Neural cell (in vitro differentiated cells): ENCODE data around the gene LRCOL1. TPM values are rescaled to one million over a fixed set of nuclear protein-coding genes. Genes with fewer than 3 reads are reported as not detected.

Source experiments
- H2AFZ ChIP-seq: fragments of 200-600, 300-800 bp; sonication (generic), shearing (Covaris generic); 2 replicates; pipeline ENCODE4 v1.6.0; 2014; ENCODE audit warnings: low read depth, mild to moderate bottlenecking, antibody characterized with exemption, low read length, moderate library complexity
- H3F3A ChIP-seq: fragments of 200-600 bp; shearing (Covaris generic); 2 replicates; pipeline ENCODE4 v1.6.1; 2016; ENCODE audit warnings: mild to moderate bottlenecking, moderate library complexity, mixed read lengths, antibody characterized with exemption, low read length; ENCODE audit not compliant: insufficient read depth, poor library complexity, severe bottlenecking
- H3K27ac ChIP-seq: fragments of 200-600, 300-800 bp; sonication (generic), shearing (Covaris generic); 2 replicates; pipeline ENCODE4 v1.5.1; 2014; ENCODE audit warnings: mild to moderate bottlenecking, low read length, moderate library complexity
- H3K27me3 ChIP-seq: fragments of 300-800, 200-600 bp; sonication (generic), shearing (Covaris generic); 2 replicates; pipeline ENCODE4 v1.6.0; 2014; ENCODE audit warnings: mild to moderate bottlenecking, low read depth, low read length, moderate library complexity; ENCODE audit not compliant: insufficient read depth
- H3K36me3 ChIP-seq: fragments of 300-800, 200-600 bp; sonication (generic), shearing (Covaris generic); 2 replicates; pipeline ENCODE4 v1.5.1; 2014; ENCODE audit warnings: mild to moderate bottlenecking, antibody characterized with exemption, low read length, moderate library complexity; ENCODE audit not compliant: insufficient read depth
- H3K4me2 ChIP-seq: fragments of 300-800, 200-600 bp; sonication (generic), shearing (Covaris generic); 2 replicates; pipeline ENCODE4 v1.6.0; 2014; ENCODE audit warnings: mild to moderate bottlenecking, low read length
- H3K4me3 ChIP-seq: fragments of 300-800, 200-600 bp; sonication (generic), shearing (Covaris generic); 2 replicates; pipeline ENCODE4 v1.5.1; 2014; ENCODE audit warnings: mild to moderate bottlenecking, low read length, moderate library complexity
- H3K79me2 ChIP-seq: fragments of 200-600 bp; shearing (Covaris generic); replicated peaks from 2 replicates; pipeline ENCODE4 v1.6.0; 2014; ENCODE audit warnings: mild to moderate bottlenecking, low read length, moderate library complexity; ENCODE audit not compliant: insufficient read depth
- H3K9ac ChIP-seq: fragments of 300-800, 200-600 bp; sonication (generic), shearing (Covaris generic); 2 replicates; pipeline ENCODE4 v1.6.1; 2016; ENCODE audit warnings: mild to moderate bottlenecking, low read length, mixed read lengths
- H3K9me2 ChIP-seq: fragments of 200-600 bp; shearing (Covaris generic); 2 replicates; pipeline ENCODE4 v1.6.1; 2016; ENCODE audit warnings: mild to moderate bottlenecking, low read length, mixed read lengths; ENCODE audit not compliant: insufficient read depth
- H3K9me3 ChIP-seq: fragments of 200-600, 300-800 bp; sonication (generic), shearing (Covaris generic); 2 replicates; pipeline ENCODE4 v1.6.1; 2016; ENCODE audit warnings: mild to moderate bottlenecking, mixed run types, low read length, moderate library complexity, mixed read lengths
- H4K20me1 ChIP-seq: fragments of 200-600 bp; shearing (Covaris generic); 2 replicates; pipeline ENCODE4 v1.6.1; 2016; ENCODE audit warnings: mild to moderate bottlenecking, mixed run types; ENCODE audit not compliant: insufficient read depth
- CTCF ChIP-seq: fragments of 450-650 bp; IDR thresholded peaks from 2 replicates; pipeline ENCODE4 v1.5.1; 2014; ENCODE audit warnings: antibody characterized with exemption, mild to moderate bottlenecking, moderate library complexity; ENCODE audit not compliant: poor library complexity, severe bottlenecking
- EP300 ChIP-seq: fragments of 450-650 bp; conservative IDR thresholded peaks from 2 replicates; pipeline ENCODE4 v1.6.1; 2014; ENCODE audit warnings: antibody characterized with exemption, mild to moderate bottlenecking, moderate library complexity; ENCODE audit not compliant: poor library complexity, severe bottlenecking
- EZH2 ChIP-seq: fragments of 200-600, 300-800 bp; shearing (Covaris generic), sonication (generic); IDR thresholded peaks from 2 replicates; pipeline ENCODE4 v1.6.1; 2014; ENCODE audit warnings: antibody characterized with exemption, low read length, borderline replicate concordance, mild to moderate bottlenecking; ENCODE audit not compliant: insufficient read depth, poor library complexity, severe bottlenecking
- MXI1 ChIP-seq: fragments of 450-650 bp; conservative IDR thresholded peaks from 2 replicates; pipeline ENCODE4 v1.6.1; 2014; ENCODE audit warnings: antibody characterized with exemption, mild to moderate bottlenecking; ENCODE audit not compliant: poor library complexity, severe bottlenecking
- POLR2AphosphoS5 ChIP-seq: IDR thresholded peaks from 2 replicates; pipeline ENCODE4 v1.6.1; 2012
- RAD21 ChIP-seq: fragments of 450-650 bp; conservative IDR thresholded peaks from 2 replicates; pipeline ENCODE4 v1.6.1; 2014; ENCODE audit warnings: antibody characterized with exemption, mild to moderate bottlenecking, moderate library complexity
- REST ChIP-seq: IDR thresholded peaks from 2 replicates; pipeline ENCODE4 v1.6.1; 2012; ENCODE audit warnings: borderline replicate concordance
- SMC3 ChIP-seq: fragments of 450-650 bp; conservative IDR thresholded peaks from 2 replicates; pipeline ENCODE4 v1.6.1; 2014; ENCODE audit warnings: antibody characterized with exemption, mild to moderate bottlenecking, moderate library complexity; ENCODE audit not compliant: poor library complexity
- TAF1 ChIP-seq: IDR thresholded peaks from 2 replicates; pipeline ENCODE4 v1.6.1; 2012; ENCODE audit warnings: low read depth
- polyA plus RNA-seq: library from polyadenylated mRNA; depleted of rRNA; stranded (reverse); fragments of >200 nt; gene quantifications from 2 replicates; pipeline ENCODE4 v1.2.3, GENCODE V29; 2014

Gene LRCOL1
- polyA plus RNA-seq, 1 donor from 2014 or later = not detected

- no peak overlapping the region for H3K27ac ChIP-seq
- no peak overlapping the region for H3K4me2 ChIP-seq
- no peak for TF ChIP-seq EP300
- no peak for TF ChIP-seq POLR2AphosphoS5
- TF ChIP-seq MXI1 = no peak
- TF ChIP-seq RAD21 = no peak
- TF ChIP-seq SMC3 = no peak
- no peak for TF ChIP-seq TAF1
- TF ChIP-seq EZH2 = no peak
- TF ChIP-seq REST = no peak
- no peak for TF ChIP-seq CTCF
- H2AFZ ChIP-seq = no peak overlapping the region
- no peaks in the 10 kb centered on the region for H3K36me3 ChIP-seq
- no peak overlapping the region for H3K4me3 ChIP-seq
- no peaks in the 10 kb centered on the region for H4K20me1 ChIP-seq
- H3F3A ChIP-seq = no peaks in the 10 kb centered on the region
- no peaks in the 10 kb centered on the region for H3K79me2 ChIP-seq
- H3K9ac ChIP-seq = no peak overlapping the region
- no peaks in the 10 kb centered on the region for H3K27me3 ChIP-seq
- no peaks in the 10 kb centered on the region for H3K9me3 ChIP-seq
- no peaks in the 10 kb centered on the region for H3K9me2 ChIP-seq
Observed at GRCh38 chr12:132633901-132634300, 23.5 kb upstream of the LRCOL1 start.

GRCh38 chr12:132633398-132633797 lies 23.0 kb upstream of the LRCOL1 start:
- H3K27ac ChIP-seq = no peak overlapping the region
- H4K20me1 ChIP-seq = no peaks in the 10 kb centered on the region
- H3K27me3 ChIP-seq = no peaks in the 10 kb centered on the region
- no peaks in the 10 kb centered on the region for H3F3A ChIP-seq
- no peaks in the 10 kb centered on the region for H3K9me2 ChIP-seq
- H3K9me3 ChIP-seq = no peaks in the 10 kb centered on the region
- no peak overlapping the region for H3K4me3 ChIP-seq
- no peak overlapping the region for H2AFZ ChIP-seq
- H3K79me2 ChIP-seq = no peaks in the 10 kb centered on the region
- no peak overlapping the region for H3K4me2 ChIP-seq
- no peak for TF ChIP-seq CTCF
- no peak for TF ChIP-seq MXI1
- TF ChIP-seq SMC3 = no peak
- TF ChIP-seq EP300 = no peak
- TF ChIP-seq EZH2 = no peak
- no peak overlapping the region for H3K9ac ChIP-seq
- no peaks in the 10 kb centered on the region for H3K36me3 ChIP-seq
